HG03196 (cell line): ENCODE data around the gene NFS1.
"Not testable (repeated sequence)": the region's sequence is repeated elsewhere in the genome, so short reads cannot be mapped to it uniquely, and the experiment has no call there.

Experiments used
- ATAC-seq: cut with Tn5 transposase; IDR thresholded peaks from one replicate; pipeline ENCODE4 v1.9.1; 2021; ENCODE audit not compliant: unreplicated experiment

The NFS1 gene

DNA sequence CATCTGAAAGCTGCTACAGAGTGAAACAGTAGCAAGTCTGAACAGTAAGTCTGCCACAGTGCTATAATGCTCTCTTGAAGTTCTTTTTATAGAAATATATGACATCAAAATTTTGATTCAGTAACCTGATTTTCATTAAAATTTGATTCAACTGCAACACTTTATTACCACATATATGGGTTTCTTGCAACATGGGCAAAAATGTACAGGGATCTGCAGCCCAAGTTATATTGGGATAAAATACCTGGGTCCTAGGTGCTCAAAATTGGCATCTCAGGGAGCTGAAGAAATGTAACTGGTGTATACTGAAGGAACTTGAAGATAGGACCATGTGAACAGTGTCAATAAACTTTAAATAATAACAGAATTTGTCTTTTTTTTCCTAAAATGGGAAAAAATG is 10.9 kb upstream of the NFS1 start:
- no peak for ATAC-seq

- ATAC-seq = no peak
Observed at GRCh38 chr20:35709259-35709658, 10.1 kb upstream of the NFS1 start.

DNA sequence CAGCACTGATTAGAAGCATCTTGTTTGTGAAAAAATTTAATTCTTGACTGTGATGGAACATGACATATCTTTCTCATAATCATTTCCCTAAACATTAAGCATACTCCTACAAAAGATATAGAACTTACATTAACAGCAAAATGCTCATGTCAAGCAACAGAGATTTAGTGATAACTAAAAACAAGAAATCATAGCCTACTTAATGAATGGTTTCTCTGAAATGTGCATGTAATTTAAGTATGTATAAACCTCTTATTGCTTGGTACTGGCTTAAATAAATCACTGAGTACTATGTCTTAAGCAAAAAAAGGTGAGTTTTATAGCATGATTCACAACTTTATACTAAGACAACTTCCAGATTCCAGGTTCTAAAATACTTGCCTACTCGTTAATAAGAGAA is 9.3 kb upstream of the NFS1 start:
- no peak for ATAC-seq

DNA sequence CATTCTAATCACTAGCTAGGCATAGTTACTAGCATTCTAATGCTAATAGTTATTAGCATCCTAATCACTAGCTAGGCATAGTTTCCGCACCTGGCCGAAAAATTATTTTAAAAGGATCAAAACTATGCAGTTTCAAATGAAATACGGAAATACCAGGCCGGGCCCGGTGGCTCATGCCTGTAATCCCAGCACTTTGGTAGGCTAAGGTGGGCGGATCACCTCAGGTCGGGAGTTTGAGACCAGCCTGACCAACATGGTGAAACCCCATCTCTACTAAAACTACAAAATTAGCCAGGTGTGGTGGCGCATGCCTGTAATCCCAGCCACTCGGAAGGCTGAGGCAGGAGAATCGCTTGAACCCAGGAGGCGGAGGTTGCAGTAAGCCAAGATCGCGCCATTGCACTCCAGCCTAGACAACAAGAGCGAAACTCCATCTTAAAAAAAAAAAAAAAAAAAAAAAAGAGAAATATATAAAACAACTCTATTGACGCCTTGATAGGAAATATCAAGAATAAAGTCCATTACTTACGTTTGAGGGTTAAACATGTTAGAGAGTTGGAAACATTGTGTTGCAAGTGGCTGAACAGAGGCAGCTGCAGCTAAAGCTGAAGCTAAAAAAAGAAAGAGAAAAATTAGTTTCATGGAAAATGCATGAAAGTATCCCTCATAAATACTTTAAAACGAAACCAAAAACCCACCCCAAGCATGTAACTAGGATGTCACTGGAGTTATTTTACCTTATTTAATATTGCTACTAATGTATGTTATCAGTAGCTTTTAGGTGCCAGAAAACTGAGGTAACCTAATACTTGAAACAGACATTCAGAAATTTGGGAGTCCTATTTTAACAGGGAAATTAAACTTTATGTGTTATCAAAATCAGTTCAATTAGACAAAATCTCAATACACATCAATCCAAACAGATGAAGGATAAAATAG is 7.7 kb upstream of the NFS1 start:
- ATAC-seq = not testable (repeated sequence)

DNA sequence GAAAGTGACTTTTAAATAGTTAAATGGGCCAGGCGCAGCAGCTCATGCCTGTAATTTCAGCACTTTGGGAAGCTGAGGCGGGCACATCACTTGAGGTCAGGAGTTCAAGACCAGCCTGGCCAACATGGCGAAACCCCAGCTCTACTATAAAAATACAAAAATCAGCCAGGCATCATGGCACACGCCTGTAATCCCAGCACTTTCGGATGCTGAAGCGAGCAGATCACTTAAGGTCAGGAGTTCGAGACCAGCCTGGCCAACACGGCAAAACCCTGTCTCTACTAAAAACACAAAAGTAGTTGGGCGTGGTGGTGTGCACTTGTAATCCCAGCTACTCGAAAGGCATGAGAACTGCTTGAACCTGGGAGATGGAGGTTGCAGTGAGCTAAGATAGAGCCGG is 6.7 kb upstream of the NFS1 start:
- ATAC-seq = not testable (repeated sequence)

- no peak for ATAC-seq
Observed at GRCh38 chr20:35704514-35705261, 5.5 kb upstream of the NFS1 start.

DNA sequence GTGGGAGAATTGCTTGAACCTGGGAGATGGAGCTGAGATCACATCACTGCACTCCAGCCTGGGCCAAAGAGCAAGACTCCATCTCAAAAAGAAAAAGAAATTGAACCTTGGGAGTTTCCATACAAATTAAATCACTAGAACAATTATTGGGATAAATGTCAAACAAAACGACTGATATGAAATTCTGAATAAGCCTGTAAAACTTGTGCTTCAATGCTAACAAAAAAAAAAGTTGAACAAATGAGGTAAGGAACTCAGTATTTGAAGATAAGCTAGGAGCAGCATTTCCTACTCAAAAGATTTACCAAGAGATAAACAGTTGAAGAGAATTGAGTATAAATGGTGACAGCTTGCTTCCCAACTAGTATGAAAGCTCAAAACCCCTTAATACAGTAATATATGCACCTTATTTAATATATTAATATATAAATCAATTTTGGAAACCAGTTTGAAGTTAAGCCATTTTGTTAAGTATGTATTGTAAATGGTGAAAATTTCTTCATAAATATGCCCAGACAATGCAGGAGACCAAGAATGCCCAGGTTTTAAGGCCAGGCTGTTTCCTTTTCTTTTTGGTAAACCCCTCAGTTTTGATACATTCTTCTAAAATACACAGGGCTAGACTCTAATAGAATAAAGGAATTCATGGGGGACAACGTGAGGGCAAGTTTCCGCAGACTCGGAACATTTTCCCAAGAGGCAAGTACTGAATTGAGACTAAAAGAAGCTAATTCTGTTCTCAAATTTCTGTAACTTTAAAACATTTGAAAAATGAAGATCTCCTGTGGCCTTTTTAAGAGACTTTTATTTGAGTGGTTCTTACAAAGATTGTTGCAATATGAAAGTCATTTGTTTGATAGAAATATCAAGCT is 3.9 kb upstream of the NFS1 start:
- ATAC-seq = no peak

- ATAC-seq = no peak
Observed at GRCh38 chr20:35702051-35702823, 3.1 kb upstream of the NFS1 start.

GRCh38 chr20:35700625-35701148 is 1.5 kb upstream of the NFS1 start:
- ATAC-seq = no peak

DNA sequence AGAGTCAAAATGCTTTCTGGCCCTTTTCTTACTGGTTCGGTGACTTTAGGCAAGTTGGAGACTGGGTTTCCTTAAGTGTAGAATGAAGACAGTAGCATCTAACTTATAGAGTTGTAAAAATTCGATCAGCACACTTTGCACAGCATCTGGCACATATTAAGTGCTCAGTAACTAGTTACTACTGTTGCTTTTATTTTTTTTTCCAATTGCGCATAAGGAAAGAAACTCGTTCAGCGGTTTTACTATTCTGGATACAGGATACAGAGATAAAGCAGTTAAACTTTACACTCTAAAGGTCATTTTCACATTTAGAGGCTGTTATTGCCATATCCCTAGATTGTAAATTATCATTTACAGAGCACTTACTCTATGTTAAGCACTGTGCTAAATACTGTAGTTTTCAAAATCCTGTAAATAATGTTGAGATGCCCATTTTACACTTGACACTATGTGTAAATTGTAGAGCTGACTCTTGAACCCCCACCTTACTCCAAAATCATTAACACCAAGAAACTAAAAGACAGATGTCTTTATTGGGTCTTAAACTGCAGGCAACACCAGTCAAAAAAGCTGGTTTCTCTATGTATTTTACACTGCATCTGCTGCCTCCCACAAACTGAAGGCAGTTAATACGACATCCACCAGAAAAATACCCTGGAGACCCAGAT is 939 bp upstream of the NFS1 start:
- ATAC-seq = no peak

DNA sequence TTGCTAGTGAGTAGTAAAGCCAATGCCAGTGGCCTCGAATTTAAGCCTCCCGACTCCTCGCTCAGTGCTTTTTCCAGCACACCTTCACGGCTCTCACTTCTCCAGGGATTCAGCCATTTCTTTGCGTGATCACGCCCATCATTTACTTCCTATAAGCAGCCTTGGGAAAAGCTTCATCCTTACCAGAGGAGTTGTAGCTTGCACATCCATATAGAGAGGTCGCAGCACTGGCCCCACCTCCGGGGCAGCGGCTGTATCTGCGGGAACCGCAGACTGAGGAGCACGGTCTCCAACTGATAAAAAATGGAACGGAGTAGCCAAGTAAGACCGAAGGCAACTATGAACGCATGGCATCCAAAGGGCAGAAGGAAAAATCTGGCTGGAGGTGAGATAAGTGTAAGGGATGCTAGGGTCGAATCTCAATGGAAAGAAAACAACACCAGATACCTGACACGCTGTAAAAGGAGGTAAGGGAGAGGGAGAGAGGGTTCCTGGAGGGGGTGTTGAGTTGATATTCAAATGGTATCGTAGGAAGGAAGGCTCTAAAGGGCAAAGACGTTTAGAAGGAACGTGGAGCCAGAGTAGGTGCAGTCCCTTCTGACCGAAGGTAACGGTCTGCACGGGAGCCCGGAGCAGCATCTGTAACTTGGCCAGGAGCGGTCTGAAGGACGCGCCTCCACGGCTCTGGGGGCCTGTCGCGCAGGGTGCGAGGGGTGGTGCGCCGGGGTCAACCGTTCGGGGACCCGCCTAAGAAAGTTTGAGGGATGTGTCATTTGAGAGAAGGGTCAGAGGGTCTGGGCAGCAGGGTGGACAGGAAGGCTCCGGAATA is 640 bp downstream of the NFS1 start:
- peak; percentile 23 for ATAC-seq

- ATAC-seq = no peak
Observed at GRCh38 chr20:35697696-35698297, 1.4 kb downstream of the NFS1 start.

DNA sequence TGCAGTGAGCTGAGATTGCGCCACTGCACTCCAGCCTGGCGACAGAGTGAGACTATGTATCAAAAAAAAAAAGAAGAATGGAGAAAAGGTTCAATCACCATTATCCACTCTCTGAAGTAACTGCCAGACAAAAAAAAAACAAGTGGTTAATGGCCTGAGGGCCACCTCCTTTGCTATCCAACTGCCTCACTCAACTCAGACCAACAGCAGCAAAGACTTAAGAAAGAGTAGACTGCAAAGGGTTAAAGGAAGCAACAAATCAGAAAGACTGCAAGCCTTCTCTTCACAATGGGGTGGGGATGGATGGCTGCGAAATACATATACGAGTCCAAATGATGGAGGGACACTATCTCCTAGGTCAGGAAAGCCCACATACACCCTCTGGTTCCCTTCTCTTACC is 3.2 kb downstream of the NFS1 start:
- ATAC-seq = no peak

DNA sequence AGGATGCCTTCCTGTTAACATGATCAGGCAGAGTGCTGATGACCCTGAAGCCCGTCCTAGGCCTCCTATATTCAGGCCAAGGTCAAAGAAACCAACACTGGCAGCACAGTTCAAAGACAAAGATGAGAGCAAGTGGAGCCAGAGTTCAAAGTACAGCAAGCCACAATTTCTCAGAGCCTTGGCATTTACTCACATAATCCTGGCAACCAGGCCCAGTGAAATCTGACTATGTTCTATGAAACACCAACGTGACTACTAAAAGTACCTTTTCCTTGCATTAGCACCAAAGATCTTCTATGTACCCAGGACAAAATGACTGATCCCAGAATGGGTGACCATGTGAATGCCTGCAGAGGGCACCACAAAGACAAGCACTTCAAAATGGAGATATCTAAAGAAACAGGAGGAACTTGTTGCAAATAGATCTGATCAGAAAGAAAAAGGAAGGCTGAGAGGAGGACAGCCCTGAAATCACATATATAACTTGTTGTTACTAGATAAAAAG is 3.9 kb downstream of the NFS1 start:
- ATAC-seq = no peak

- no peak for ATAC-seq
Observed at GRCh38 chr20:35690265-35690664, 8.9 kb downstream of the NFS1 start.

GRCh38 chr20:35686872-35687271 is 12.3 kb downstream of the NFS1 start:
- ATAC-seq = not testable (repeated sequence)

GRCh38 chr20:35685368-35685767 is 13.8 kb downstream of the NFS1 start:
- ATAC-seq = not testable (repeated sequence)

DNA sequence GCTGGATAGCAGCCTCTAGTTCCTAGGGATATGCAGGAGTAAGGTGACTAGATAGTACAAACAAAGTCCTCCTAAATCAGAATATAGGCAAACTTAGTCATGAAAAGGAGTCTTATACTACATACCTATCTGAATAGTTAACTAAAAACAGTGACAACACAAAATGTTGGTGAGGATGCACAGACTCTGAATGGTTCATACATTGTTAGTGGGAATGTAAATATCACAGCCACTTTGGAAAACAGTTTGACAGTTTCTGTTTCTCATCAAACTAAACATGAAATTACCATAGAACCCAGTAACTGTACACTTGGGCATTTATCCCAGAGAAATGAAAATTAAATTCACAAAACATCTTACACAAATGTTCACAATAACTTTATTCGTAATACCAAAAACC is 17.2 kb downstream of the NFS1 start:
- no peak for ATAC-seq
